Astrocyte of the hippocampus (primary cell): ENCODE data around the gene MID2.
"Not testable (repeated sequence)": the region's sequence is repeated elsewhere in the genome, so short reads cannot be mapped to it uniquely, and the experiment has no call there.

Experiments
- DNase-seq: peaks from one replicate; pipeline ENCODE4 v3.0.0; 2011; ENCODE audit warnings: low read depth, low spot score

Gene MID2

GRCh38 chrX:107842715-107843400, 17.2 kb downstream of the MID2 start:
- no peak for DNase-seq

- no peak for DNase-seq
Measured at GRCh38 chrX:107845625-107846024, 20.0 kb downstream of the MID2 start.

GRCh38 chrX:107848591-107848990, 22.9 kb downstream of the MID2 start:
- DNase-seq = no peak

GRCh38 chrX:107849747-107850421, 24.2 kb downstream of the MID2 start:
- DNase-seq = no peak

- no peak for DNase-seq
Measured at GRCh38 chrX:107850422-107850765, 24.7 kb downstream of the MID2 start.

- peak; percentile 37 for DNase-seq
Measured at GRCh38 chrX:107851215-107851614, 25.5 kb downstream of the MID2 start.

GRCh38 chrX:107851665-107852064, 26.0 kb downstream of the MID2 start:
- not testable (repeated sequence) for DNase-seq

- no peak for DNase-seq
Measured at GRCh38 chrX:107856289-107856688, 30.6 kb downstream of the MID2 start.

- not testable (repeated sequence) for DNase-seq
Measured at GRCh38 chrX:107857041-107857440, 31.4 kb downstream of the MID2 start.

- no peak for DNase-seq
Measured at GRCh38 chrX:107857837-107858236, 32.2 kb downstream of the MID2 start.

GRCh38 chrX:107861056-107861455, 35.4 kb downstream of the MID2 start:
- no peak for DNase-seq

GRCh38 chrX:107871136-107871535, 45.5 kb downstream of the MID2 start:
- DNase-seq = no peak

- DNase-seq = no peak
Measured at GRCh38 chrX:107878106-107878505, 52.4 kb downstream of the MID2 start.

- no peak for DNase-seq
Measured at GRCh38 chrX:107880054-107880610, 54.5 kb downstream of the MID2 start.

GRCh38 chrX:107894038-107894437, 68.4 kb downstream of the MID2 start:
- peak; percentile 54 for DNase-seq

- DNase-seq = no peak
Measured at GRCh38 chrX:107902721-107903120, 77.1 kb downstream of the MID2 start.

- no peak for DNase-seq
Measured at GRCh38 chrX:107905366-107905765, 79.7 kb downstream of the MID2 start.

- DNase-seq = no peak
Measured at GRCh38 chrX:107924136-107924746, 98.6 kb downstream of the MID2 start.

GRCh38 chrX:107934262-107934661, 108.6 kb downstream of the MID2 start:
- DNase-seq = no peak

GRCh38 chrX:107935200-107935599, 109.5 kb downstream of the MID2 start:
- DNase-seq = peak; percentile 38

GRCh38 chrX:107935664-107936433, 110.2 kb downstream of the MID2 start:
- peak; percentile 4 for DNase-seq

- no peak for DNase-seq
Measured at GRCh38 chrX:107936434-107936730, 110.7 kb downstream of the MID2 start.
